ENCODE measurements around the gene TMEM52. TPM values are rescaled to one million over a fixed set of nuclear protein-coding genes. Genes with fewer than 3 reads are reported as not detected.

The TMEM52 gene
- total RNA-seq, 1 experiment from 2014 or later = not detected

- no peak for DNase-seq (ENCODE audit: low read depth)
These were observed 8.0 kb upstream of the TMEM52 start for GRCh38 chr1:1926886-1927660.

DNA sequence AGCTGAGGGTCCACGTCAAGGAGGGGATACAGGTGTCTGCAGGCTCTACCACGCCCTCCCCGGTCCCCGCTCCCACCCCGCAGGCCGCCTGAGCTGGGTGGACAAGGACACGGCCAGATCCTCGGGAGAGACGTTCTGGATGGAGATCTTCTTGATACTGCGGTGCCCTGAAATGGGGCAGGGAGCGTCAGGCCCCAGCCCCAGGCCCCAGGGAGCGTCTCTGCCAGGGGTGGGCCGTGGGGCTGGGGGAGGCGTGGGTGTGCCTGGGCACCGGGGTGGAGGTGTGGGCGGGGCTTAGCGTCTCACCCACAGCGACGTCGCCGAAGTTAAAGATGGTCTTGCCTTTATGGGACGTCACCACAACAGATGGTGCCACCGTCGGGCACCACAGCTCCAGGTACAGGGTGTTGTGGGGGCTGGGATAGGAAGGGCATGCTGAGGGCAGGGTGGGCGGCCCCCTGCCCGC lies 7.3 kb upstream of the TMEM52 start:
- no peak for DNase-seq (ENCODE audit: low read depth)

GRCh38 chr1:1925437-1926345 lies 6.6 kb upstream of the TMEM52 start:
- DNase-seq (ENCODE audit: low read depth) = no peak

DNA sequence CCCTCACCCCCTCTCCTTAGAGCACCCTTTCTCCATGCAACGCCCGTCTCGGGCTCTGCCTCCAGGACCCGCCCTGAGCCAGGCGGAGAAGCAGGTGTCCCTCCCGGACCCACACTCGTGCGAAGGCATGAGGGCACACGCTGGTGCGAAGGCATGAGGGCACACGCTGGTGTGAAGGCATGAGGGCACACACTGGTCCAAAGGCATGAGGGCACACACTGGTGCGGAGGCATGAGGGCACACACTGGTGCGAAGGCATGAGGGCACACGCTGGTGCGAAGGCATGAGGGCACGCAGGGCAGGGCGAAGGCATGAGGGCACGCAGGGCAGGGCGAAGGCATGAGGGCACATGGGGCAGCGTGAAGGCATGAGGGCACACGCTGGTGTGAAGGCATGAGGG lies 5.8 kb upstream of the TMEM52 start:
- no peak for DNase-seq (ENCODE audit: low read depth)

GRCh38 chr1:1924386-1924785 lies 5.3 kb upstream of the TMEM52 start:
- no peak for DNase-seq (ENCODE audit: low read depth)

- no peak for DNase-seq (ENCODE audit: low read depth)
These were observed 4.1 kb upstream of the TMEM52 start for GRCh38 chr1:1922956-1923833.

DNA sequence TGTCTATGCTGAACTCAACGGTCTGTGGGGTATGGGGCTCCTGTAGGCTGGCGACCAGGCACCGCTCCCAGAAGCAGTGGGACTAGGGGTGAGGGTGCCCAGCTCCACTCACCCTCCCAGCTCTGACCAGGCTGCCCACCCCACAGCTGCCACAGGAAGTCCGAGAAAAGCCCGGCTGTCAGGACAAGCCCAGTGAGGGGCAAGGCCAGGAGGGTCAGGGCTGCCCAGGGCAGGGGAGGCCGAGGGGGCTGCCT lies 3.5 kb upstream of the TMEM52 start:
- DNase-seq (ENCODE audit: low read depth) = no peak

GRCh38 chr1:1921901-1922701 lies 3.0 kb upstream of the TMEM52 start:
- no peak for DNase-seq (ENCODE audit: low read depth)

GRCh38 chr1:1921459-1921862 lies 2.4 kb upstream of the TMEM52 start:
- DNase-seq (ENCODE audit: low read depth) = no peak

- DNase-seq (ENCODE audit: low read depth) = no peak
These were observed 1.8 kb upstream of the TMEM52 start for GRCh38 chr1:1920608-1921458.

DNA sequence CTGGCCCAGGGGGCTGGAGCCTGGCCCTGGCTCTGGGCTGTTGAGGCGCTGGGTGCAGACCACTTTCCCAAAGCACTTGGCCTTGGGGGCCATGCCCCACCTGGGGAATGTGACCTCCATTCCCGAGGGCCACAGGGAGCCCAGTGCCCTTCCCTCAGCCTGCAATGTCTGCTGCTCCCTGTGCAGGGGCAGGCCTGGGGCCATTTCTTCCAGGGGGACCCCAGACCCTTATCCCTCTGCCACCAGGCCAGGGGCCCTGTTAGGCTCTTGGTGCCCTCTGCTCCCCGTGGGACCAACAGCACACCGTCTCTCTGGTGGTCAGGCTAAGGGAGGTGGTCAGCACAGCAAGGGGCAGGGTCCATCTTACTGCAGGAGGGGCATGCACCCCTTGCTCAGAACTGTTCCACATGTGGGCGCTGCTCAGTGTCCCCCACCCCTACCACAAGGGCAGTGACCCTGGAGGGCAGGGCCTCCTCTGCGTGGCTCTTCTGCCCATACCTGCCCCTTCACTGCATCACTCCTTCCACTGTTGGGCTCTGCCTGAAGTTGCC lies 1.1 kb upstream of the TMEM52 start:
- no peak for DNase-seq (ENCODE audit: low read depth)

DNA sequence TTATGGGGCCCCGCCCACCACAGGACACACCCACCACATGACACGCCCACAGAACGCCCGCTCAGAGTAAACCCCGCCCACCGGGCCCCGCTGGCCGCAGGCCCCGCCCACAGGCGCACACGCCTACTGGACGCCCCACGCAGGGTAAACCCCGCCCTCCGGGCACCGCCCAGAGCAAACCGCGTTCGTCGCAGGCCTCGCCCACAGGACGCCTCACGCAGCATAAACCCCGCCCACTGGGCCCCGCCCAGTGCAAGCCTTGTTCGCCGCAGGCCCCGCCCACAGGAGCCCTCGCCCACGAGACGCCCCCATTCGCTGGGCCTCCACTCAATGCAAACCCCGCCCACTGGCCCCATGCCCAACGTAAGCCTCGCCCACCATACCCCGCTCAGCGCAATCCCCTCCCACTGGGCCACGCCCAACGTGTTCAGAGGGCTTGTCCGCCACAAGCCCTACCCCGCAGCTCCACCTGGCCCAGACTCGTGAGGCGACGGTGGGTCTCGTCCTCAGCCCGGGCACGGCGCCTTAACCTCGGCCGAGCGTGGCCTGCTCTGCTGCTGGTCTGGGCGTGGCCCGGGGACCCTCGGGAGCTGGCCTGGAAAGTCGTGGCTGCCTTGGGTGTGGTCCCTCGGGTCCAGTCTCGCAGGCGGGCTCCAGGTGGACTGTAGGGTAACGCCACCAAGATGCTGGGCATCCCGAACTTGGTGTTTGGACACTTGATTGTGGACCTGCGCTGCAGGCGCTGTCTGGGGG lies 401 bp upstream of the TMEM52 start:
- peak; percentile 71 for DNase-seq (ENCODE audit: low read depth)

DNA sequence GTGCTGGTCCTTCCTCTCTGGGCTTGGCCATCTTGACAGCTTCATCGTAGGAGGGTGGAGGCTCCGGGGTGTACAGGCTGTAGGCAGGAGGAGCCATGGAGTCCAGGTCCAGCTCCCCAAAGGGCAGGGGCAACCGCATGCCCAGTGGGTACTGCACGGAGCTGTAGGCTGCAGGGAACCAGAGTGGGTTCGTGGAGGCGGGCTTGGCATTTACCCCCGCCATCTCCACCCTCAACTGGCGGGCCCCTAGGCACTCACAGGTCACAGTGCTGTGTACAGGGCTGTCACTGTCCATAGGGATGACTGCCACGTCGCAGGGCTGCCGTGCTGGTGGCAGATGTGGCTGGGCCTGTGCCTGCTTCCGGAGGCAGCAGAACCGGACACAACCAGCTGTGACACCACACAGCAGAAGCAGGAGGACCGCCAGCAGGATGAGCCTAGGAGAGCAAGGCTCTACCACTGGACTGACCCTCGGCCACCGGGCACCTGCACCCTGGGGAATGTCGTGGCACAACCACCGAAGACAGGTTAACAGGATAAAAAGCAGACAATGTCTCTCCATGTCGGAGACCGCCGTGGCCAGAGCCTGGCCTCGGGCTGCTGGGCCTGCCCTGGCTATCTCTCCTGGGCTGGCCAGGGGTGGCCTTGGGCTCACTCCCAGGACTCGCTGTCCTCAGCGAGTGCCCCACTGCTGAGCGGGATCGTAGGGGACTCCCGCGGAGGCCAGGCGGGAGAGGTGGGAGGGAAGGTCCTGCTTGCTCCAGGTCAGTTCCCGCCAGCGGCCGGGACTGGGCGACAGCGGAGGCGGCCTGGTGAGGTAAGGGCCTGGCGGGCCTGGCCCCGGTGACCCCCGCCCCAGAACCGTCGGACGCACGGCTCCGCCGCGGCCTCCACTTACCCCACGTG lies 831 bp downstream of the TMEM52 start:
- DNase-seq (ENCODE audit: low read depth) = no peak

DNA sequence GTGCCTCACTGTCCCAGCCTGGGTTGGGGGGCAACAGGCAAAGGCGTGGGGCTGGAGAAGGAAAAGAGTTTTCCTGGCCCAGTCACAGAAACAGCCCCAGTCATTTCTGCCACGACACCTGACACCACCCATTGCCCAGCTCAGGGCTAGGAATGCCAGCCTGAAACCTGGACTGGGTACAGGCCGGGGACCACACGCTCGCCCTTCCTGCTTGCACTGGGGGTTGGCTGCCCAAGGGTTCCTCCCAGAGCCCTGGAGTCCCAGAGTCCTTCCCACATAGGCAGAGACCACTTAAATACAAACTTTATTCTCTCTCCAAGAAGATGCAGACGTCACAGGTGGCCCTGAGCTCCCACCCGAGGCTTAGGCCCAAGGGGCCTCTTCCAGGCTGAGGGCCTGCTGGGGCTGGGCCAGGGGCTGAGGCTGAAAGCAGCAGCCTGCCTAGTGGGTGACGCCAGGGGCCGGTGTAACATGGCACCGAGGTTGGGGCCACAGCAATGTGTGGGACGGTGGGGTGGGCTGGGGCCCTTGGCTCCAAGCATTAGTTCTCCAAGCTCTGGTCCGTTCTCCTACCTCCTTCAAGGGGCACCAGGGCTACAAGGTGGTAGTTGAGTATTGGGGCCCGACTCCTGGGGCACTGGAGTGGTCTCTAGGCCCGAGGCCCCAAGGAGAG lies 1.6 kb downstream of the TMEM52 start:
- no peak for DNase-seq (ENCODE audit: low read depth)

DNA sequence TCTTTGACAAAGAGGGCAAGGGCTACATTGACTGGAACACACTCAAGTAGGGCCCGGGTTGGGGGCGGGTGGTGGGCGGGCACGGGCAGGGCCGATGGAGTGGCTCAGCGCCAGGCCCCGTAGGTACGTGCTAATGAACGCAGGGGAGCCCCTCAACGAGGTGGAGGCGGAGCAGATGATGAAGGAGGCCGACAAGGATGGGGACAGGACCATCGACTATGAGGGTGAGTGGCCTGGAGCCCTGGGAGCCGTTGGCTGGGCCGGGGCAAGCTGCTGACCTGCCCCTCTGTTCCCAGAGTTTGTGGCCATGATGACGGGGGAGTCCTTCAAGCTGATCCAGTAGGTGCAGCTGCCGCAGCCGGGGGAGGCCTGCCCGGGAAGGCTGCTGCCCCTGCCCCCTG lies 2.2 kb downstream of the TMEM52 start:
- no peak for DNase-seq (ENCODE audit: low read depth)

GRCh38 chr1:1915911-1916840 lies 2.9 kb downstream of the TMEM52 start:
- no peak for DNase-seq (ENCODE audit: low read depth)

Measured in M059J (cell line).